Measurements from ENCODE around the gene LEMD3. TPM values are rescaled to one million over a fixed set of nuclear protein-coding genes. Genes with fewer than 3 reads are reported as not detected.

The LEMD3 gene
- total RNA-seq, 4 donors from 2014 or later: 35.6 to 75.9 (median 41.9) TPM

DNA sequence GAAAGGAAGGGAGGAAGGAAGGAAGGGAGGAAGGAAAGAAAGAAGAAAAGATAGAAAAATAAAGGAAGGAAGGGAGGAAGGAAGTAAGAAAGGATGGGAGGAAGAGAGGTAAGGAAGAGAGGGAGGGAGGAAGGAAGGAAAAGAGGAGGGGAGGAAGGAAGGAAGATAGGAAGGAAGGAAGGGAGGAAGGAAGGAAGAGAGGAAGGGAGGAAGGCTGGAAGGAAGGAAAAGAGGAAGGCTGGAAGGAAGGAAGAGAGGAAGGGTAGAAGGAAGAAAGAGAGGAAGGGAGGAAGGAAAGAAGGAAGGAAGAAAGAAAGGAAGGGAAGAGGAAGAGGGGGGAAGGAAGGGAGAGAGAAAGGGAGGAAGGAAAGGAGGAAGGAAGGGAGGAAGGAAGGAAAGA is 35.5 kb upstream of the LEMD3 start:
- TF ChIP-seq POLR2A (IDR thresholded peaks at IDR 0.05): no peak
- no peak for TF ChIP-seq CTCF (IDR thresholded peaks at IDR 0.05)
- Histone ChIP-seq H3K36me3 (no peaks in the 10 kb centered on the region), H3K27ac (no peak overlapping the region), H3K4me3 (no peak overlapping the region), H3K9me3 (no peaks in the 10 kb centered on the region), H3K27me3 (peaks cover 0 to 4% of the 10 kb centered on the region in 2 donors), H3K4me1 (no peaks in the 10 kb centered on the region)
- intact Hi-C loops (cut with DNase I; ENCODE audit: low total_unique reads): no loop called here
- no peak for DNase-seq

GRCh38 chr12:65139389-65139788 is 30.0 kb upstream of the LEMD3 start:
- Histone ChIP-seq H3K27ac (no peak overlapping the region), H3K9me3 (no peaks in the 10 kb centered on the region), H3K36me3 (no peaks in the 10 kb centered on the region), H3K27me3 (no peaks in the 10 kb centered on the region), H3K4me3 (no peak overlapping the region), H3K4me1 (no peaks in the 10 kb centered on the region)
- intact Hi-C loops (cut with DNase I; ENCODE audit: low total_unique reads): no loop called here
- DNase-seq: no peak
- TF ChIP-seq POLR2A (IDR thresholded peaks at IDR 0.05) (no peak), CTCF (IDR thresholded peaks at IDR 0.05) (no peak)

DNA sequence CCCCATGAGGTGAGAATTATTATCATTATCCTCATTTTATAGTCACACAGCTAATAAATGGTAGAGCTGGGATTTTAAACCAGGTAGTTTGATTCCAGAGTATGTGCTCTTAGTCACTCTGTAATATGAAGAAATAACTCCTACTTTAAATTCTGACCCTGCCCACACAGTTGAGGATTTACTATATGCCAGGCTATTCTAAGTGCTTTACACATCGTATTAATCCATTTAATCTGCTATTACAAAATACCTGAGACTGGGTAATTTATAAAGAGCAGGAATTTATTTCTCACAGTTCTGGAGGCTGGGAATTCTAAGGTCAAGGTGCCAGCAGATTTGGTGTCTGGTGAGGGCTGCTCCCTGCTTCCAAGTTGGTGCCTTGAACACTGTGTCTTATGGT is 28.6 kb upstream of the LEMD3 start:
- H3K27me3 ChIP-seq: no peaks in the 10 kb centered on the region
- no peak overlapping the region for H3K4me3 ChIP-seq
- no peak for DNase-seq
- intact Hi-C loops (cut with DNase I; ENCODE audit: low total_unique reads): no loop called here
- no peak for TF ChIP-seq CTCF (IDR thresholded peaks at IDR 0.05)
- TF ChIP-seq POLR2A (IDR thresholded peaks at IDR 0.05): no peak
- H3K27ac ChIP-seq: no peak overlapping the region
- no peaks in the 10 kb centered on the region for H3K36me3 ChIP-seq
- H3K9me3 ChIP-seq: no peaks in the 10 kb centered on the region
- H3K4me1 ChIP-seq: no peaks in the 10 kb centered on the region

- Histone ChIP-seq H3K4me3 (no peak overlapping the region), H3K27ac (no peak overlapping the region), H3K9me3 (no peaks in the 10 kb centered on the region), H3K27me3 (no peaks in the 10 kb centered on the region), H3K36me3 (no peaks in the 10 kb centered on the region), H3K4me1 (no peaks in the 10 kb centered on the region)
- intact Hi-C loops (cut with DNase I; ENCODE audit: low total_unique reads): no loop called here
- DNase-seq: no peak
- TF ChIP-seq CTCF (IDR thresholded peaks at IDR 0.05) (no peak), POLR2A (IDR thresholded peaks at IDR 0.05) (no peak)
These were observed 22.0 kb upstream of the LEMD3 start for GRCh38 chr12:65147312-65147905.

DNA sequence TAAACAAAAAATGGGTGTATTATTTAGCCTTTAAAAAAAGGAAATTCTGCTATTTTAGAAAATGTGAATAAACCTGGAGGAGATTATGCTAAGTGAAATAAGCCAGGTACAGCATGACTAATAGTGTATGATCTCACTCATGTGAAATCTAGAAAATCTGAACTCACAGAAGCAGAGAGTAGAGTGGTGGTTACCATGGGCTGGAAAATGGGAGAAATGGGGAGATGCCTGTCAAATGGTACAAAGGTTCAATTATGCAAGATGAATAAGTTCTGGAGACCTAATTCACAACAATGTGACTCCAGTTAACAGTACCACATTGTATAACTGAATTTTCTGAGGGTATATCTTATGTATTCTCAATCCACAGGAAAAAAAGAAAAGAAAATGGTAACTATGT is 17.4 kb upstream of the LEMD3 start:
- intact Hi-C loops (cut with DNase I; ENCODE audit: low total_unique reads): no loop called here
- no peaks in the 10 kb centered on the region for H3K27me3 ChIP-seq
- no peak for DNase-seq

More for the DNA sequence above, 17.4 kb upstream of the LEMD3 start:
- H3K4me1 ChIP-seq: no peaks in the 10 kb centered on the region
- no peak overlapping the region for H3K4me3 ChIP-seq
- TF ChIP-seq CTCF (IDR thresholded peaks at IDR 0.05) (no peak), POLR2A (IDR thresholded peaks at IDR 0.05) (no peak)
- no peak overlapping the region for H3K27ac ChIP-seq
- no peaks in the 10 kb centered on the region for H3K9me3 ChIP-seq
- H3K36me3 ChIP-seq: no peaks in the 10 kb centered on the region

Data from uterus (tissue), 4 donors.